ENCODE data around the gene ATXN1.

GRCh38 chr6:16681260-16681873 lies 79.9 kb downstream of the ATXN1 start:
- TF ChIP-seq CTCF (optimal IDR thresholded peaks at IDR 0.05 in 1 of 3, IDR thresholded peaks at IDR 0.05 in 1 of 3, conservative IDR thresholded peaks at IDR 0.05 in 1 of 3; ENCODE audit: extremely low read depth in 1 of 3, insufficient read depth in 2 of 3, low read length in 3 of 3) (no peak), EZH2 (IDR thresholded peaks at IDR 0.05; ENCODE audit: low read length) (no peak)

Data from keratinocyte (primary cell).